Measurements from ENCODE around the gene TRIM38.
"Not testable (repeated sequence)": the region's sequence is repeated elsewhere in the genome, so short reads cannot be mapped to it uniquely, and the experiment has no call there.

The TRIM38 gene

GRCh38 chr6:25971187-25971821 lies 8.7 kb downstream of the TRIM38 start:
- DNase-seq (ENCODE audit: low spot score): no peak

GRCh38 chr6:25972128-25972527 lies 9.5 kb downstream of the TRIM38 start:
- no peak for DNase-seq (ENCODE audit: low spot score)

- no peak for DNase-seq (ENCODE audit: low spot score)
Measured at GRCh38 chr6:25972902-25973301, 10.3 kb downstream of the TRIM38 start.

- no peak for DNase-seq (ENCODE audit: low spot score)
Measured at GRCh38 chr6:25973923-25974555, 11.4 kb downstream of the TRIM38 start.

GRCh38 chr6:25975923-25976560 lies 13.4 kb downstream of the TRIM38 start:
- no peak for DNase-seq (ENCODE audit: low spot score)

GRCh38 chr6:25980935-25981334 lies 18.3 kb downstream of the TRIM38 start:
- DNase-seq (ENCODE audit: low spot score): no peak

GRCh38 chr6:25981568-25982263 lies 19.1 kb downstream of the TRIM38 start:
- no peak for DNase-seq (ENCODE audit: low spot score)

- DNase-seq (ENCODE audit: low spot score): no peak
Measured at GRCh38 chr6:25984265-25984664, 21.7 kb downstream of the TRIM38 start.

- DNase-seq (ENCODE audit: low spot score): no peak
Measured at GRCh38 chr6:25987845-25988244, 25.2 kb downstream of the TRIM38 start.

GRCh38 chr6:25990172-25990873 lies 27.7 kb downstream of the TRIM38 start:
- no peak for DNase-seq (ENCODE audit: low spot score)

GRCh38 chr6:25991785-25992412 lies 29.3 kb downstream of the TRIM38 start:
- peak; percentile 72 for DNase-seq (ENCODE audit: low spot score)

GRCh38 chr6:25992413-25993340 lies 30.1 kb downstream of the TRIM38 start:
- DNase-seq (ENCODE audit: low spot score): peak; percentile 92

GRCh38 chr6:25993341-25993684 lies 30.7 kb downstream of the TRIM38 start:
- not testable (repeated sequence) for DNase-seq (ENCODE audit: low spot score)

GRCh38 chr6:25995507-25995906 lies 32.9 kb downstream of the TRIM38 start:
- DNase-seq (ENCODE audit: low spot score): no peak

GRCh38 chr6:25997921-25998320 lies 35.3 kb downstream of the TRIM38 start:
- DNase-seq (ENCODE audit: low spot score): no peak

- DNase-seq (ENCODE audit: low spot score): no peak
Measured at GRCh38 chr6:25998379-25998778, 35.8 kb downstream of the TRIM38 start.

GRCh38 chr6:25999225-25999624 lies 36.6 kb downstream of the TRIM38 start:
- not testable (repeated sequence) for DNase-seq (ENCODE audit: low spot score)

- no peak for DNase-seq (ENCODE audit: low spot score)
Measured at GRCh38 chr6:26000366-26001144, 38.0 kb downstream of the TRIM38 start.

- DNase-seq (ENCODE audit: low spot score): peak; percentile 55
Measured at GRCh38 chr6:26003102-26003694, 40.6 kb downstream of the TRIM38 start.

Measured in germinal center (tissue), 1 donor.